NCI-H146 treated with DMSO at 0.1 percent for 48 hours (cell line): ENCODE data around the gene TIMM17A.
"Not testable (repeated sequence)": the region's sequence is repeated elsewhere in the genome, so short reads cannot be mapped to it uniquely, and the experiment has no call there.

Source experiments
- DNase-seq: peaks from one replicate; lab custom pipeline; 2025; ENCODE audit not compliant: unreplicated experiment; lab: John Stamatoyannopoulos, UW

Gene TIMM17A

DNA sequence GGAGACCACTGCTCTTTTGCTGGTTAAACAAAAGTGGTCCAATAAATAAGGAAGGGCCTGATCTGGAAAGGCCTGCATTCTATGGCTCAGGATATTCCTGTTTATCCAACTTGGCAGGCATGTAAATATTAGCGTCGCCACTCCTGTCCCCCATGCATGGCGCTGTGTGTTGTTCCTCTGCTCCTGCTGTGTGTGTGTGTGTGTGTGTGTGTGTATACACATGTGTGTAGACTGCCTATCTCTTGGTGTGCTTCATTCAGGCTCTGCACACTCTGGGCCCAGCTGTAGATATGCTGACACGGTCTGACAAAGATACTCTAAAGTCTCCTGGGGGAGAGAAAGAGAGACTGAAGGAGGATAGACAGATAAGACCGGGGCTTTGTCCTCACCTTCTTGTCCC is 15.7 kb upstream of the TIMM17A start:
- DNase-seq: no peak

DNA sequence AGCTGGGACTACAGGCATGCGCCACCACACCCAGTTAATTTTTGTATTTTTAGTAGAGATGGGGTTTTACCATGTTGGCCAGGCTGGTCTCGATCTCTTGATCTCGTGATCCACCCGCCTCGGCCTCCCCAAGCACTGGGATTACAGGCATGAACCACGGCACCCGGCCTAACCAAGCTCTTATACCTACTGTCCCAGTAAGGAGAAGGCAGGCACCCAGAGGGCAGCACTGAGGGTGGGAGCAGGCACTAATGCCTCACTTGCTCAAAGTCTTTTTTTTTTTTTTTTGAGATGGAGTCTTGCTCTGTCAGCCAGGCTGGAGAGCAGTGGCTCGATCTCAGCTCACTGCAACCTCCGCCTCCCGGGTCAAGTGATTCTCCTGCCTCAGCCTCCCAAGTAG is 15.0 kb upstream of the TIMM17A start:
- not testable (repeated sequence) for DNase-seq

GRCh38 chr1:201941420-201942128 is 13.7 kb upstream of the TIMM17A start:
- DNase-seq: no peak

DNA sequence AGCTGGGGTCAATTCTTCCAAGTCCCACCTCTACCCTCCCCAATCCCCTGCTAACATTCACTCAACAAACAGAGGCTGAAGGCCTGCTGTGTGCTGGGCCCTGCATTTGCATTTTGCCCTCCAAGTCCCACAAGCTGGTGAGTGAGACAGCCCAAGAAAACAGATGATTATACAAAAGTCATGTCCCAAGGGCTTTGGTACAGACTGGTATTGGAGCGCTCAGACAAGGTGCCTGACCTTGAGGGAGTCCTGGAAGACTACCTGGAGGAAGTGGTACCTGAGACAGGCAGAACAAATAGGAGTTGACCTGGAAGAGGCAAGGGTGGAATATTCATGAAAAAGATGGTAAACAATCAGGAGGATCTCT is 13.2 kb upstream of the TIMM17A start:
- DNase-seq: no peak

DNA sequence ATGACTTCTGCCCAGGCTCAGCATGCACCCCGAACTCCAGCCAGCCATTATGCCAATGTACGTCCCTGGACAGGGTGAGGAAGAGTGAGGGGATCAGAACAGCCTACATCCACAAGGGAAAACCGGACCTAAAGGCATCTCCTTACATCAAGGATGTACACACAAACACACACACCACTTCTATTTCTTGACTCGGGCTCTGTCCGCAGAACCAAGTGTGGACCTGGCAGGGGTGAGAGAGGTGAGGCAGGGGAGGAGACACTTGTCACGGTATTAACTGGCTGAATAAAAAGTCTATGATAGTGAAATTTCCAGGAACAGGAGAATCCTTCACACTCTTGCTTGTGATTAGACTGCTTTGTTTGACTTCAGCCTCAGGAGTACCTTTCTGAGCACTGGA is 11.3 kb upstream of the TIMM17A start:
- DNase-seq: no peak

GRCh38 chr1:201944639-201945038 is 10.7 kb upstream of the TIMM17A start:
- no peak for DNase-seq

DNA sequence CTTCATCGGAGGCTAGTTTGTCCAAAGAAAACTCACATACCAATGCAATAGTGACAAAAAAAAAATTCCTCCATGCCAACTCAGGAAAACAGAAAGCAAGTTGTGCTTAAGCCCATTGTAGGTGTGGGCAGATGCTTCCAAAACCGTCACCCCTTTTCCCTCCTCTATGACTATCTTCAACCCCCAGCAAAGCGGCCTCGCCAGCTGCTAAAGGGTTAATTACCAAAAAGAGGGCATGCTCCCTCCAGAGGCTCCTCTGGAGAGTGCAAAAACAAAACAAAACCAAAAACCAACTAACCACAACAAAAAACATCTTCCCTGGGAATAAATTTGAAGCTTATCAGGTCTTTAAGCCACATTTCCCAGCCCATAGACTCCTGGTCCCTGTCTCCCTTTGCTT is 10.1 kb upstream of the TIMM17A start:
- no peak for DNase-seq

GRCh38 chr1:201945863-201946223 is 9.5 kb upstream of the TIMM17A start:
- no peak for DNase-seq

DNA sequence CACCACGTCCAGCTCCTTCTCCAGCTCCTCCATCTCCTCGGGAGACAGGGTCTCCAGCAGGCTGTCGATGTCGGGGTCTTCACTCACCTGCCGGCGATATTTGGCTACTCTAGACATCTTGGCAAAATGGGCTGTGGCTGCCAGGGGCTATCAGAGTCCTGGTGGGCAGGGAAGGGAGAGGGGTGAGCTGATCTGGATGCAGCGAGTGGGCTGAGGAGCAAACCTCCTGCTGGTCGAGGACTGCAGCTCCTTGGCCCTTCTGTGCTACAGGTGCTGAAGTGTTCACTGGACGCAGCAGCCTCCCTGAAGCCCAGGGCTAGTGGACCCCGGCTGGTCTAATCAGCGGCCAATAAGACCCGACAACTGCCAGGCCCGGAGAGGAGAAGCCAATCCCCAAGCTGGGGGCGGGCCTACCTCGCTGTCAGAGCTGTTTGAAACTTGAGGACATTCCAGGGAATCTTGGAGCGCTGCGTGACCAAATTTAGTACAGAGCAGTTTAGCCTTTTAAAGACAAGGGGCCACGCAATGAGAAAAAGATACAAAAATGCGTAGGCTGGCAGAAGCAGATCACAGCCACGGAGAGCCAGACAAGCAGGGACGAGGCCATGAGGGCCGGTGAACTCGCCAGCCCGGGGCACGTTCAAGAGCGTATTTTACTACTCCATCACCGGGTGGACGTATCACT is 8.9 kb upstream of the TIMM17A start, which contains the start of gene LMOD1:
LMOD1 (minus strand) TSS at position 325 of the 685 bp plus-strand sequence; CDS start at position 117, 208 bp downstream.
- DNase-seq: peak; percentile 43

DNA sequence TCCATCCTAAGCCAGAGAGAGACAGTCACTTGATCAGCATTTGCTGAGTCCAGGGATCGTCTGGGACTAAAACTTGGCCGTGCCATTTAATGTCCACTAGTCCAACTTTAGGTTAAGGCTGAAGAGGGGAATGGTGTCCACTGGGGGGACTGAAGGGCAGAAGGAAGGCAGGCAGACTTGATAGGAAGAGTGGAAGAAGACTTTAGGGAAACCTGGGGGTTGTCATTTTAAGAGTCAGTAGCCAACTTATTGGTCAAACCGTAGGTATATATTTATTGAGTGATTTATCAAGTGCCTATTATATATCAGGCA is 7.7 kb upstream of the TIMM17A start:
- no peak for DNase-seq

- no peak for DNase-seq
Observed at GRCh38 chr1:201949491-201949890, 5.8 kb upstream of the TIMM17A start.

DNA sequence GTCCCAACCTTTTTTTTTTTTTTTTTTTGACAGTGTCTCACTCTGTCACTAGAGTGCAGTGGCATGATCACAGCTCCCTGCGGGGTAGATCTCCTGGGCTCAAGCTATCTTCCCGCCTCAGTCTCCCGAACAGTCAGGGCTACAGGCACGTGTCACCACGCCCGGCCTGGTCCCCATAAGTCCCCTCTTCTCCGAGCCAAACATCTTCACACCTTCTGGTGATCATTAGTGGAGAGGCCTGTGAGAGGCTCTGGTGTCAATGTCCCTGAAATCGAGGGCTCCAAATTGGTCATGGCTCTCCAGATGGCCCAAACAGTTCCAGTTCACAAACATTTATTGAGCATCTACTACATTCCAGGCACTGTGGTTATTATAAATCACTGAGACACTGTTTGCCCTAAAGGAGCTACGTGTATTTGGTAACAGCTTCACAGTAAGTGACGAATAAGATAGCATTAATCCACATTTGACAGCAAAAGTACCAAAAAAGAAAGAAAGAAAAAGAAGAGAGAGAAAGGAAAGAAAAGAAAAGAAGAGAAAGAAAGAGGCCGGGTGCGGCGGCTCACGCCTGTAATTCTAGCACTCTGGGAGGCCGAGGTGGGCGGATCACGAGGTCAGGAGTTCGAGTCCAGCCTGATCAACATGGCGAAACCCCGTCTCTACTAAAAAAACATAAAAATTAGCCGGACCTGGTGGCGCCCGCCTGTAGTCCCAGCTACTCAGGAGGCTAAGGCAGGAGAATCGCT is 867 bp upstream of the TIMM17A start:
- no peak for DNase-seq

DNA sequence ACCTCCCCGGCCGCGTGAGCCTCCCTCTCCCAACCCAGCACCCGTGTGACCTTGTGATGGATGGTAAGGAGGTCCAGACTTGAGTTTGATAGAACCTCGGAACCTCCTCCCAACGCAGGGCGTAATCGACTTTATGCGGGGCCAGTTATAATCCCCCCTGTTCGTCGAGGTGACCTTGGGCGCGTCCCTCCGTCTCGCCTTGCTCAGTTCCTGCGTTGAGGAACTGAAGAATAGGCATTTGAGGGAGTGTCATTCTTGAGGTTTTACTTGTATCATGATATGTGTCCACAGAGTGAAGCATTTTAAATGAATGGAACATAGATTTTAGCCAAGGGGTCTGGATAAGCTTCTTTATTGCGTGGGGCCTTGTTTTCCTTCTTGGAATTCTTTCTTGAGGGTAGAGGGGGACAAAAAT is 433 bp downstream of the TIMM17A start:
- DNase-seq: no peak

DNA sequence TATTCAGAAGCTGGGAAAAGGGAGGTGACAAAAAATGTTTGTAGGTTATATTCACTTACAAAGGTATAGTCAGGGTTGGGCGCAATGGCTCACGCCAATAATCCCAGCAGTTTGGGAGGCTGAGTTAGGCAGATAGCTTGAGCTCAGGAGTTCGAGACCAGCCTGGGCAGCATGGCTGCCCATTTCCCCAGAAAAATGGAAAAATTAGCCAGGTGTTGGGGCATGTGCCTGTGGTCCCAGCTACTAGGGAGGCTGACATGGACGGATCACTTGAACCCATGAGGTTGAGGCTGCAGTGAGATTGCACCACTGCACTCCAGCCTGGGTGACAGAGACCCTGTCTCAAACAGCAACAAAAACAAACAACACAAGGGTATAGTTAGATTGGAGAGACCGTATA is 3.0 kb downstream of the TIMM17A start:
- DNase-seq: no peak

GRCh38 chr1:201962382-201962781 is 7.1 kb downstream of the TIMM17A start:
- DNase-seq: not testable (repeated sequence)

DNA sequence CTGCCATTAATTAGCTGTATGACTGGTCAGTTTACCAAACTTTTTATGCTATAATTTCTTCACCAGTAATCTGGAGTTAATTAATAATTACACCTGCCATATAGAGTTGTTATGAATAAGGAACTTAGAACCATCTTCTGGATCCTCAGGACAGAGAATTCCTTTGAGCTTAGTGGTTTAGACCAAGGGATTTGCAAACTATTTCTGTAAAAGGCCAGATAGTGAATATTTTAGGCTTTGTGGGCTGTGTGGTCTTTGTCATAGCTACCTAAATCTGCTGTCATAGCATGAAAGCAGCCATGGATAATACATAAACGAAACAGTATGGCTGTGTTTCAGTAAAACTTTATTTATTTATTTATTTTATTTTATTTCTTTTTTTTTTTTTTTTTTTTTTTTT is 9.0 kb downstream of the TIMM17A start:
- DNase-seq: no peak

GRCh38 chr1:201966171-201966570 is 10.9 kb downstream of the TIMM17A start:
- DNase-seq: no peak

- DNase-seq: no peak
Observed at GRCh38 chr1:201968202-201968925, 13.1 kb downstream of the TIMM17A start.

DNA sequence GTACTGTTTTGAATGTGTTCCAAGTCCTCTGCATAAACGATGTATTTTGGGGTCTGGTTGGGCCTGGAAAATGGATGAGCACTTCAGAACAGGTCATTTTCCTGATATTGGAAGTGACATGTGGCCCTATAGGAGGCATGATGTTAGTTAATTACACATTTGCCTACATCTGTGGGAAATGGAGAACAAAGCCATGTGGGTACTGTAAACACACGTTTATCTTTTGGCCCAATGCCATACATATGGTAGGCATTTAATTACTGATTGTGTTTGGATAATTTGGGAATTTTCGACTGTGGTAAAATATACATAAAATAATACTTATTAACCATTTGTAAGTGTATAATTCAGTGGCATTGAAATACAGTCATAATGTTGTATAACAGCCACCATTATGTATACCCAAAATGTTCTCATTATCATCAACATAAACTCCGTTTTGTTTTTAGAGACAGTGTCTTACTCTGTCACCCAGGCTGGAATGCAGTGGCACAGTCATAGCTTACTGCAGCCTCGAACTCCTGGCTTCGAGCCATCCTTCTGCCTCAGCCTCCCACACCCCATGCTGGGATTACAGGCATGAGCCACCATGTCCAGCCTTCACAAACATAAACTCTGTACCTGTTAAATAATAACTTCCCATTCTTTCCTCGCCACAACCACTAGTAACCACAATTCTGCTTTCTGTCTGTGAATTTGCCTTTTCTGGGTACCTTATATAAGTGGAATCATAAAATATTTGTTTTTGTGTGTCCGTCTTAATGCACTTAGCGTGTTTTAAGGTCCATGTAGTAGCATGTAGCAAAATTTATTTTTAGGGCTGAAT is 15.2 kb downstream of the TIMM17A start:
- DNase-seq: peak; percentile 39

DNA sequence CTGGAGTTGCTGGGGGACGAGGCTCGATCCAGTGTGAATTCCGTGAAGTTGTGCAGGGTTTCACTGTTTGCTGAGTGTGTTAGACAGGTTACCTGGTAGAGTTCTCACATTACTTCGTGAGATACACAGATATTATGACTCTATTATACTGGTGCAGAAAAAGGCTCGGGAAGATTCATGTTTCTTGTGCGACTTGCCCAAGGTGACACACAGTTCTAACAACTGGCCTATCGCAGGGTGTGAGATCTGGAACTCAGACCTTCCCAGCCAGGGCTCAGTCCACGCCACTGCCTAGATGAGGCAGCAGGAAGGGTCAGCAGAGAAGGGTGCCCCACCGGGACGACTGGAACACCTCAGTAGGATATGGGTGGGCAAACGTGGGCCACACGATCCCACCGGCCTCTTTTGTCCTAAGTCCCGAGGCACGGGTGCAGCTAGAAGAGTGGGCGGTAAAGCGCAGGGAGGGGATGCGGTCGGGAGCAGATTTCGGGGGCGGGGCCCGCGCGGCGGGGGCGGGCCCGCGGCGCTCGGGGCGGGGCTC is 26.8 kb downstream of the TIMM17A start:
- DNase-seq: peak; percentile 51
